Measurements from ENCODE around the gene CD6. TPM values are rescaled to one million over a fixed set of nuclear protein-coding genes. Genes with fewer than 3 reads are reported as not detected.

Gene CD6
- total RNA-seq, 1 donor from 2014 or later, result 0.39 TPM

DNA sequence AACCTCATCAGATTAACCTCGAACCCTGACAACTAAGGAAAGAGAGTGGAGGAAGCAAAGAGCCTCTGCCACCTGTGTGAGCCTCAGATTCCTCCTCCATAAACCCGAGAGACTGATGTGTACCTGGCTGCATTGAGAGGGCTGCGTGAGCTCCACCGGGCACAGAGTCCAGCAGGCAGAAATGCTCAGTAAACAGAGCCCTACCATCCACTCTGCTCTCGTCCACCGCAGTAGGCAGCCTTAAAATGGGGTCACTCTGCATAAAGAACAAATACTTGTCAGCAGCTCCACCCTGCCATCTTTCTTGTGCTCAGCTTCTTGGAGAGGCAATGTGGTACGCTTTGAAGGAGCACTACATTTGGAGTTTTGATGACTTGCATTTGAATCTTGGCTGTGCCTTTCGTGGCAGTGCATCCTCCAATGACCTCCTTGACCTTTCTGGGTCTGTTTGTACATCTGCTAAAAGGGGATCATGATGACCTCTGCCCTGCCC, 87.8 kb downstream of the CD6 start:
- DNase-seq (ENCODE audit: low read depth), result no peak
- Mint-ChIP-seq H3K4me3 (ENCODE audit: unreplicated experiment) (no peak overlapping the region), H3K9me3 (ENCODE audit: unreplicated experiment) (no peaks in the 10 kb centered on the region), H3K27ac (ENCODE audit: unreplicated experiment) (no peak overlapping the region), H3K36me3 (ENCODE audit: low read depth, unreplicated experiment) (peaks cover 2% of the 10 kb centered on the region), H3K4me1 (ENCODE audit: low read depth, unreplicated experiment) (peaks cover 10% of the 10 kb centered on the region), H3K27me3 (ENCODE audit: low read depth, unreplicated experiment) (peaks cover 16% of the 10 kb centered on the region)
- Histone ChIP-seq H3K27ac (ENCODE audit: low read depth, low read length) (no peak overlapping the region), H3K4me1 (ENCODE audit: insufficient read depth, low read length) (peaks cover 9% of the 10 kb centered on the region), H3K4me3 (ENCODE audit: insufficient read depth, low read depth, low read length) (no peak overlapping the region), H3K9ac (ENCODE audit: low read length) (no peak overlapping the region), H3K79me2 (ENCODE audit: insufficient read depth, low read length) (no peaks in the 10 kb centered on the region), H3K36me3 (ENCODE audit: insufficient read depth, low read length) (no peaks in the 10 kb centered on the region), H2AFZ (ENCODE audit: low read depth, low read length) (no peak overlapping the region), H3K4me2 (ENCODE audit: low read length) (no peak overlapping the region), H3K27me3 (ENCODE audit: insufficient read depth, low read length) (no peaks in the 10 kb centered on the region), H3K9me3 (ENCODE audit: insufficient read depth, low read depth, low read length) (no peaks in the 10 kb centered on the region), H4K20me1 (ENCODE audit: insufficient read depth, low read length) (no peaks in the 10 kb centered on the region)
- TF ChIP-seq, protein P1, sequence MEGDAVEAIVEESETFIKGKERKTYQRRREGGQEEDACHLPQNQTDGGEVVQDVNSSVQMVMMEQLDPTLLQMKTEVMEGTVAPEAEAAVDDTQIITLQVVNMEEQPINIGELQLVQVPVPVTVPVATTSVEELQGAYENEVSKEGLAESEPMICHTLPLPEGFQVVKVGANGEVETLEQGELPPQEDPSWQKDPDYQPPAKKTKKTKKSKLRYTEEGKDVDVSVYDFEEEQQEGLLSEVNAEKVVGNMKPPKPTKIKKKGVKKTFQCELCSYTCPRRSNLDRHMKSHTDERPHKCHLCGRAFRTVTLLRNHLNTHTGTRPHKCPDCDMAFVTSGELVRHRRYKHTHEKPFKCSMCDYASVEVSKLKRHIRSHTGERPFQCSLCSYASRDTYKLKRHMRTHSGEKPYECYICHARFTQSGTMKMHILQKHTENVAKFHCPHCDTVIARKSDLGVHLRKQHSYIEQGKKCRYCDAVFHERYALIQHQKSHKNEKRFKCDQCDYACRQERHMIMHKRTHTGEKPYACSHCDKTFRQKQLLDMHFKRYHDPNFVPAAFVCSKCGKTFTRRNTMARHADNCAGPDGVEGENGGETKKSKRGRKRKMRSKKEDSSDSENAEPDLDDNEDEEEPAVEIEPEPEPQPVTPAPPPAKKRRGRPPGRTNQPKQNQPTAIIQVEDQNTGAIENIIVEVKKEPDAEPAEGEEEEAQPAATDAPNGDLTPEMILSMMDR (IDR thresholded peaks at IDR 0.05; ENCODE audit: insufficient read depth, low read depth, low read length), result no peak
- TF ChIP-seq EZH2 (IDR thresholded peaks at IDR 0.05; ENCODE audit: insufficient read depth, low read length), result no peak
- no peak for FAIRE-seq

DNA sequence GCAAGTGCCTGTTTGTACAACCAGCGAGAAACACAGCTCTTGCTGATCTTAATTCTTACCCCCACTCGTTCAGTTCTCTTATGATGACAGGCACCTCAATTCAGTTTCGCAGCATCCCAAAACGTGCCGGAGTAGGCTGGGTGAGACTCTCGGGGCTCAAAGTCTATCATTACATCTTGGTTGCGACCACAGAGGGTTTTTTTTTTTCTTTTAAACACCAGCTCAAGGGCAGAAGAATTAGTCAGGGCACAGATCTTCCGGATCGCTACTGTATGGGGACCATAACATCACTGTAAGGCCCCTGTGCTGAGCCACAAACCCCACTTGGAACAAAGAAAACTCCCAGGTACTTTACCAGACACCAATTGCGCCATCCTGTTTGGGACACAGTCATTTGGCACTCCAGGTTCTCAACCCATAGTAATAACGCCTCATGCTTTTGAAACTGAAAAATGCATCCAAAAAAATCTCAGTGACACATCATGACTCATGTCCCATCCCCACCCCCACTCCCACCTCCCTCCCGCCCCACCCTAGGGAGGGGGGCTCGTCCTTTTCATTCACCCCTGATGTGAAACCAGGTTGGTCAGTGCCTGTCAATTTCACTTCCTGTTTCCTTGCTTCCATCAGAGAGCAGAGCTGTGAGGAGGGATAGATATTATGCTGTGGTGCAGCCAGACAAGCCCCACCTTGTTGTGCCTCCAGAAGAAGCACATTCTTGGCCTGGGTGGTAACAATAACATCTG, 89.8 kb downstream of the CD6 start:
- H3K4me3 ChIP-seq (ENCODE audit: insufficient read depth, low read depth, low read length), result no peak overlapping the region
- Mint-ChIP-seq H3K4me1 (ENCODE audit: low read depth, unreplicated experiment) (peaks cover 10% of the 10 kb centered on the region), H3K36me3 (ENCODE audit: low read depth, unreplicated experiment) (peaks cover 2% of the 10 kb centered on the region), H3K27ac (ENCODE audit: unreplicated experiment) (peak overlapping the region; percentile 48), H3K27me3 (ENCODE audit: low read depth, unreplicated experiment) (peaks cover 8% of the 10 kb centered on the region), H3K4me3 (ENCODE audit: unreplicated experiment) (peak overlapping the region; percentile 34), H3K9me3 (ENCODE audit: unreplicated experiment) (no peaks in the 10 kb centered on the region)
- H3K9ac ChIP-seq (ENCODE audit: low read length), result peak overlapping the region; percentile 5
- H3K27ac ChIP-seq (ENCODE audit: low read depth, low read length), result no peak overlapping the region
- peaks cover 9% of the 10 kb centered on the region for H3K4me1 ChIP-seq (ENCODE audit: insufficient read depth, low read length)
- no peaks in the 10 kb centered on the region for H4K20me1 ChIP-seq (ENCODE audit: insufficient read depth, low read length)
- peak overlapping the region; percentile 45 for H2AFZ ChIP-seq (ENCODE audit: low read depth, low read length)
- DNase-seq (ENCODE audit: low read depth) (peak; percentile 20), FAIRE-seq (no peak)
- peak overlapping the region; percentile 63 for H3K4me2 ChIP-seq (ENCODE audit: low read length)
- H3K36me3 ChIP-seq (ENCODE audit: insufficient read depth, low read length), result no peaks in the 10 kb centered on the region
- no peaks in the 10 kb centered on the region for H3K9me3 ChIP-seq (ENCODE audit: insufficient read depth, low read depth, low read length)
- no peak for TF ChIP-seq EZH2 (IDR thresholded peaks at IDR 0.05; ENCODE audit: insufficient read depth, low read length)
- TF ChIP-seq, protein P1 (IDR thresholded peaks at IDR 0.05; ENCODE audit: insufficient read depth, low read depth, low read length), result no peak
- H3K79me2 ChIP-seq (ENCODE audit: insufficient read depth, low read length), result no peaks in the 10 kb centered on the region
- H3K27me3 ChIP-seq (ENCODE audit: insufficient read depth, low read length), result no peaks in the 10 kb centered on the region
